ENCODE data around the gene CRHR1. TPM values are rescaled to one million over a fixed set of nuclear protein-coding genes. Genes with fewer than 3 reads are reported as not detected.

The CRHR1 gene
- polyA plus RNA-seq, 1 of the 3 experiments (the other 2 are of a cell fraction): 0.13 TPM

DNA sequence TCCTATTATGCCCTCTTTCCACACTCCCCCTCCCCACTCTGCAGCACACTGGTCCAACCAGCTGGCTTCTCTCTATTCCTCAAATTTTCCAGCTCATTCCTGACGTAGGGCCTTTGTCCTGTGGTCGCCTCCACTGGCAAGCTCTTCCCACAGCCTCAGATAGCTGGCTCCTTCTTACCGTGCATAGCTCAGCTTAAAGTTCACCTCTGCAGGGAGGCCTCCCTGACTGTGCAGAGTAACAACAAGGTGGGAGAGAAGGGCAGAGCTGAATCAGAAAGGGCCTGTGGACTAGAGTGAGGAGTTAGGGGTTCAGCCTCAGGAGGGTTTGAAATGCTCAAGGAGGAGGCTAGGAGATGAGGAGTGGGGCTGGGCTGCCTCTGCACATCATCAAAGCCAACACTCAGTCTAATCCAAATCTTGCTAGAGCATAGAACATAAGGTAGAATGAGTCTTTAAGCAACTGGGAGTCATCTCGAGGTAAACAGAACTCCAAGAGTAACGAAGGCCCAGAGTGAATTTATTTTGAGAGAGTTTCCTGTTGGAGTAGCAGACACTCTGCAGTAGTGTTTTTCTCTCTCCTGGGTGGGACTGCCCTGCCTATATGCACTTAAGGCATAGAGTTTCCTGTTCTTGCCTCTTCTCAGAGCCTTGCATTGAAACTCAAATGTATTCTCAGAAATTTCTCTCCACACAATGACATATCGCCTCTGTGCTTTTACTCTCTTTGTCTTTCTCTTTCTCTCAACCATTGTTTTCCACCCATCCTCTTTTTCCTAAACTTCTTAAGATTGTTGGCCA is 79.9 kb downstream of the CRHR1 start:
- H3K4me2 ChIP-seq: no peak overlapping the region
- DNase-seq: no peak
- no peaks in the 10 kb centered on the region for H4K20me1 ChIP-seq (ENCODE audit: insufficient read depth)
- 28% methylated on average over 6 of the region's 6 CpGs for WGBS (ENCODE audit: low lambda C conversion rate)
- H3K9me2 ChIP-seq: no peaks in the 10 kb centered on the region
- no peaks in the 10 kb centered on the region for H3F3A ChIP-seq (replicated peaks; ENCODE audit: insufficient read depth)
- H3K9me3 ChIP-seq: no peaks in the 10 kb centered on the region
- peaks cover 0 to 12% of the 10 kb centered on the region in 2 experiments; a peak in 1 of 4 replicates for H3K4me1 ChIP-seq (ENCODE audit: control insufficient read depth in 1 of 2, insufficient read depth in 2 of 2, low read depth in 1 of 2, low read length in 1 of 2)
- peaks cover 36% of the 10 kb centered on the region; the same call in 1 of the 2 replicates for H3K27me3 ChIP-seq (ENCODE audit: insufficient read depth)
- H3K4me3 ChIP-seq (ENCODE audit: low read depth in 2 of 2, low read length in 1 of 2): no peak overlapping the region
- ChIA-PET POLR2A (no interaction called here), CTCF (interaction anchor here (1.1 to 11.8 kb wide), 3 partner anchors 10 to 30 kb away, joined by 3 to 87 read pairs (median 12); partner anchors contain the start of gene MAPT)
- no peak overlapping the region for H3K27ac ChIP-seq (ENCODE audit: low read depth in 2 of 2, low read length in 1 of 2)
- H3K79me2 ChIP-seq (ENCODE audit: insufficient read depth): no peaks in the 10 kb centered on the region
- H3K9ac ChIP-seq: no peak overlapping the region
- no peaks in the 10 kb centered on the region for H3K36me3 ChIP-seq (replicated peaks in 1 of 2; ENCODE audit: control insufficient read depth in 1 of 2, insufficient read depth in 2 of 2, low read length in 1 of 2)
- TF ChIP-seq, protein P1, sequence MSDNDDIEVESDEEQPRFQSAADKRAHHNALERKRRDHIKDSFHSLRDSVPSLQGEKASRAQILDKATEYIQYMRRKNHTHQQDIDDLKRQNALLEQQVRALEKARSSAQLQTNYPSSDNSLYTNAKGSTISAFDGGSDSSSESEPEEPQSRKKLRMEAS (IDR thresholded peaks at IDR 0.05; ENCODE audit: low read depth): no peak
- TF ChIP-seq, protein P2, sequence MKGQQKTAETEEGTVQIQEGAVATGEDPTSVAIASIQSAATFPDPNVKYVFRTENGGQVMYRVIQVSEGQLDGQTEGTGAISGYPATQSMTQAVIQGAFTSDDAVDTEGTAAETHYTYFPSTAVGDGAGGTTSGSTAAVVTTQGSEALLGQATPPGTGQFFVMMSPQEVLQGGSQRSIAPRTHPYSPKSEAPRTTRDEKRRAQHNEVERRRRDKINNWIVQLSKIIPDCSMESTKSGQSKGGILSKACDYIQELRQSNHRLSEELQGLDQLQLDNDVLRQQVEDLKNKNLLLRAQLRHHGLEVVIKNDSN (IDR thresholded peaks at IDR 0.05; ENCODE audit: borderline replicate concordance, low read depth): no peak
- TF ChIP-seq, protein P3, sequence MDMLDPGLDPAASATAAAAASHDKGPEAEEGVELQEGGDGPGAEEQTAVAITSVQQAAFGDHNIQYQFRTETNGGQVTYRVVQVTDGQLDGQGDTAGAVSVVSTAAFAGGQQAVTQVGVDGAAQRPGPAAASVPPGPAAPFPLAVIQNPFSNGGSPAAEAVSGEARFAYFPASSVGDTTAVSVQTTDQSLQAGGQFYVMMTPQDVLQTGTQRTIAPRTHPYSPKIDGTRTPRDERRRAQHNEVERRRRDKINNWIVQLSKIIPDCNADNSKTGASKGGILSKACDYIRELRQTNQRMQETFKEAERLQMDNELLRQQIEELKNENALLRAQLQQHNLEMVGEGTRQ (IDR thresholded peaks at IDR 0.05; ENCODE audit: borderline replicate concordance, low read depth, low read length): no peak
- TF ChIP-seq POLR2AphosphoS5 (IDR thresholded peaks at IDR 0.05; ENCODE audit: low read depth, low read length): no peak
- TF ChIP-seq GABPA (IDR thresholded peaks at IDR 0.05; ENCODE audit: low read depth): no peak
- H2AFZ ChIP-seq (ENCODE audit: low read depth): no peak overlapping the region

DNA sequence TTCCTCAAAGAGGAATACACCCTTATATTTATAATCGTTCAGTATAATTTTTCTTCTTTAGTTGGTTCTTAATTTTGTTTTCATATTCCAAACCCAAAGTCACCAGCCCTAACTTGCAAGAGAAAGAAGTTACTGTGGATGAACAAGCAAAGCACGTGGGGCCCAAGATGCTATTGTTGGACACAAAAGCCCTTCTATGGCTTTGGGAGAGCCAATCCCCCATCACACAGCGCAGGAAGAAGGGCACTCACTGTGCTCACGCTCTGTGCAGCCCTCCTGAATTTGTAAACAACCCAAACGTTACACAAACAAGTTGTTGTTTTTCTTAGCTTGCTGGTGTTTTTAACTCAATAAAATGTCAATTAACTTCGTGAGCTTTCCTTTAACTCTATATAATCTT is 83.1 kb downstream of the CRHR1 start:
- Histone ChIP-seq H3F3A (replicated peaks; ENCODE audit: insufficient read depth) (no peaks in the 10 kb centered on the region), H3K79me2 (ENCODE audit: insufficient read depth) (no peaks in the 10 kb centered on the region), H3K36me3 (replicated peaks in 1 of 2; ENCODE audit: control insufficient read depth in 1 of 2, insufficient read depth in 2 of 2, low read length in 1 of 2) (no peaks in the 10 kb centered on the region), H2AFZ (ENCODE audit: low read depth) (no peak overlapping the region), H3K4me3 (ENCODE audit: low read depth in 2 of 2, low read length in 1 of 2) (no peak overlapping the region), H3K27ac (ENCODE audit: low read depth in 2 of 2, low read length in 1 of 2) (no peak overlapping the region), H3K4me2 (no peak overlapping the region), H3K9ac (no peak overlapping the region), H3K27me3 (ENCODE audit: insufficient read depth) (peaks cover 45% of the 10 kb centered on the region; the same call in 1 of the 2 replicates), H3K9me3 (no peaks in the 10 kb centered on the region), H3K9me2 (no peaks in the 10 kb centered on the region), H3K4me1 (ENCODE audit: control insufficient read depth in 1 of 2, insufficient read depth in 2 of 2, low read depth in 1 of 2, low read length in 1 of 2) (no peaks in the 10 kb centered on the region), H4K20me1 (ENCODE audit: insufficient read depth) (no peaks in the 10 kb centered on the region)
- POLR2A ChIA-PET: no interaction called here
- CTCF ChIA-PET: interaction anchor here (11.8 kb wide), 1 partner anchor 16 kb away, joined by 87 read pairs; no protein-coding TSS in a partner anchor
- no peak for DNase-seq
- TF ChIP-seq FOXM1 (IDR thresholded peaks at IDR 0.05; ENCODE audit: low read depth) (no peak), JUND (IDR thresholded peaks at IDR 0.05) (no peak), EZH2phosphoT487 (IDR thresholded peaks at IDR 0.05; ENCODE audit: borderline replicate concordance, low read depth) (no peak), RAD21 (IDR thresholded peaks at IDR 0.05; ENCODE audit: low read length) (no peak), ELF1 (IDR thresholded peaks at IDR 0.05) (no peak), NRF1 (IDR thresholded peaks at IDR 0.05; ENCODE audit: low read depth, low read length) (no peak), FOXJ3 (CRISPR knock-in tag; IDR thresholded peaks at IDR 0.05) (no peak), GATA2 (CRISPR knock-in tag; IDR thresholded peaks at IDR 0.05) (no peak), NFIC (IDR thresholded peaks at IDR 0.05; ENCODE audit: borderline replicate concordance) (no peak), RCOR1 (IDR thresholded peaks at IDR 0.05; ENCODE audit: low read length) (no peak)
- WGBS (ENCODE audit: low lambda C conversion rate): 49% methylated on average over 6 of the region's 6 CpGs

Measured in SK-N-SH (cell line).